HG03135 (cell line): Measurements from ENCODE around the gene HOXB6.

Experiments
- ATAC-seq: cut with Tn5 transposase; IDR thresholded peaks from one replicate; pipeline ENCODE4 v1.9.1; 2021; ENCODE audit warnings: mild to moderate bottlenecking, moderate library complexity; ENCODE audit not compliant: unreplicated experiment

The HOXB6 gene

GRCh38 chr17:48568499-48569239, 36.1 kb downstream of the HOXB6 start:
- ATAC-seq = no peak

- no peak for ATAC-seq
Observed at GRCh38 chr17:48567646-48568354, 37.0 kb downstream of the HOXB6 start.

GRCh38 chr17:48567209-48567608, 37.6 kb downstream of the HOXB6 start:
- no peak for ATAC-seq

- ATAC-seq = no peak
Observed at GRCh38 chr17:48566717-48567116, 38.1 kb downstream of the HOXB6 start.

- no peak for ATAC-seq
Observed at GRCh38 chr17:48565925-48566710, 38.7 kb downstream of the HOXB6 start.

GRCh38 chr17:48565022-48565554, 39.7 kb downstream of the HOXB6 start:
- ATAC-seq = no peak

GRCh38 chr17:48564188-48565021, 40.4 kb downstream of the HOXB6 start:
- ATAC-seq = no peak

- no peak for ATAC-seq
Observed at GRCh38 chr17:48563867-48564187, 41.0 kb downstream of the HOXB6 start.

GRCh38 chr17:48563385-48563838, 41.4 kb downstream of the HOXB6 start:
- ATAC-seq = no peak

- ATAC-seq = no peak
Observed at GRCh38 chr17:48562934-48563333, 41.9 kb downstream of the HOXB6 start.

GRCh38 chr17:48561884-48562810, 42.6 kb downstream of the HOXB6 start:
- no peak for ATAC-seq

GRCh38 chr17:48559840-48560817, 44.7 kb downstream of the HOXB6 start:
- ATAC-seq = no peak

- no peak for ATAC-seq
Observed at GRCh38 chr17:48559122-48559839, 45.5 kb downstream of the HOXB6 start.

GRCh38 chr17:48558831-48559121, 46.0 kb downstream of the HOXB6 start:
- no peak for ATAC-seq

GRCh38 chr17:48558057-48558830, 46.5 kb downstream of the HOXB6 start:
- no peak for ATAC-seq

- no peak for ATAC-seq
Observed at GRCh38 chr17:48556576-48557401, 48.0 kb downstream of the HOXB6 start.
